ENCODE data around the gene NOS1AP.

NOS1AP gene

GRCh38 chr1:162224267-162224666 is 154.8 kb downstream of the NOS1AP start:
- no peak for DNase-seq

DNA sequence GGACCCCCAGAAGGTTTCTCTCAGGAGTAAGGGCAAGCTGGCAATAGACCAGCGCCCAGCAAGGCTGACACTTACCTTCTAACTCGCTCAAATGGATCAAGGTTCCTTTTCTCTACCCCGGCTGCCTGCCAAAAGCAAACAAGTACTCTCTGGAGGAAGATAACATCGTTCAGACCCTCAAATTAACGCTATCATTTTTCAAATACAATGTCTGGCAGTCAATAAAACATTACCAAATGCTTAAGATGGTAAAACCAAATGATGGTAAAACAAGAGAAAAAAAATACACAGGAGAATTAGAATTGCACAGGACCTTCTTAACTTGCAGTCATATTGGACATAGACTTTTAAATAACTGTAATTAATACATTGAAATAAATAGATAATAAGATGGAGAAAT is 159.1 kb downstream of the NOS1AP start:
- no peak for DNase-seq

GRCh38 chr1:162229549-162229948 is 160.1 kb downstream of the NOS1AP start:
- no peak for DNase-seq

- no peak for DNase-seq
These were observed 160.6 kb downstream of the NOS1AP start for GRCh38 chr1:162230096-162230495.

DNA sequence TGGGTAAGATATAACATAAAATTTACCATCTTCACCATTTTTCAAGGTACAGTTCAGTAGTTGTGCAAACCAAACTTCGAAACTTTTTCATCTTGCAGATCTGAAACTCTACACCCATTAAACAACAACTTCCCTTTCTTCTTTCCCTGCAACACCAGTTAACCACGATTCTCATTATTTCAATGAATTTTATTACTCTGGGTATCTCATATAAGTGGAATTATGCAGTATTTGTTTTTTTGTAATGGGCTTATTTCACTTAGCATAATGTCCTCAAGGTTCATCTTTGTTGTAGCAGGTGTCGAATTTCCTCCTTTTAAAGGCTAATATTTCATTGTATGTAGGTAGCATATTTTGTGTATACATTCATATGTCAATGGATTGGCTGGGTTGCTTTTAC is 161.0 kb downstream of the NOS1AP start:
- no peak for DNase-seq

DNA sequence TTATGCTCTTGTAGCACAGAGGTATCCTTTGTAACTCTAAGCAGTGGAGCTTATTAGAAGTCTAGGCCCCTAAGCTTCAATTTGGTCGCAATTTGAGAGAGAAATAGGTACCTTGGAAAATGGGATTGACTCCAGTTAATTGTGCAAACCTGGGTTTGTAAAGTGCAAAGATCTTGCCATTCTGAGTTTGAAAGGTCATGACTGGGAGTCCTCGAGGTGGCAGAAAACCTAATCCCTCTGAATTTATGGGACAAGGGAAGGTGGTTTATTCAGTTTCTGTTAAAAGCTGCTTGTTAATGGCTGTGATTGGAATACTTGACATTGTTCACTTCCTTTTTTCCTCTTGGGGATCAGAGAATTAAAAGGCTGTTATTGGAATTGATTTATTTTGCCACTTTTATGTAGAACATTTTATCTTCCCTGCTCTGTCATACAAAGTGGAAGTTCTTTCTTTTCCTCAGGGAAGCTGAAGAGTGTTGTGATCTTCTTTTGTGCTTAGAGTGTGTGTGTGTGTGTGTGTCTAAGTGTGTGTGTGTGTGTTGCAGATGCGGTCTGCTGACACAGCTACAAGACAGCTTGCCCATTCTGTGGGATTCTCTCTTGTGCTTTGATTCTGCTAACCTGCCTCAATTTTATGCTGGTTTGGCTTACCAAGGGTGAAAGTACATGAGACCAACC is 162.7 kb downstream of the NOS1AP start:
- DNase-seq = no peak

DNA sequence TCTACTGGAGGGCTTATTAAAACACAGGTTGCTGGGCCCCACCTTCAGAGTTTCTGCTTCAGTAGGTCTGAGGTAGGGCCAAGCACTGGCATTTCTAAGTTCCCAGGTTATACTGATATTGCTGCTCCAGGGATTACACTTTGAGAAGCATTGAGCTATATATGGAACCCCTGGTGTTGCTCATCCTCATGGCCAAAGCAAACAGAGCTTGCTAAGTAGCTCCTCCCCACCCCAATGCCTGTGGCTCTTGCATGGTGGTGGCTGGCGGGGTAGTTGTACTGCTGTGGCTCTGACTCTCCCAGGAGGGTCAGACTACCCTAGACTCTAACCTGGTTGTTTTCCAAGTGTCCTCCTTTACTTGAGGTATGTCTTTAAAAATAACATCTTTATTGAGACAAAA is 163.6 kb downstream of the NOS1AP start:
- DNase-seq = no peak

GRCh38 chr1:162233937-162234336 is 164.4 kb downstream of the NOS1AP start:
- no peak for DNase-seq

- DNase-seq = no peak
These were observed 165.1 kb downstream of the NOS1AP start for GRCh38 chr1:162234571-162234970.

DNA sequence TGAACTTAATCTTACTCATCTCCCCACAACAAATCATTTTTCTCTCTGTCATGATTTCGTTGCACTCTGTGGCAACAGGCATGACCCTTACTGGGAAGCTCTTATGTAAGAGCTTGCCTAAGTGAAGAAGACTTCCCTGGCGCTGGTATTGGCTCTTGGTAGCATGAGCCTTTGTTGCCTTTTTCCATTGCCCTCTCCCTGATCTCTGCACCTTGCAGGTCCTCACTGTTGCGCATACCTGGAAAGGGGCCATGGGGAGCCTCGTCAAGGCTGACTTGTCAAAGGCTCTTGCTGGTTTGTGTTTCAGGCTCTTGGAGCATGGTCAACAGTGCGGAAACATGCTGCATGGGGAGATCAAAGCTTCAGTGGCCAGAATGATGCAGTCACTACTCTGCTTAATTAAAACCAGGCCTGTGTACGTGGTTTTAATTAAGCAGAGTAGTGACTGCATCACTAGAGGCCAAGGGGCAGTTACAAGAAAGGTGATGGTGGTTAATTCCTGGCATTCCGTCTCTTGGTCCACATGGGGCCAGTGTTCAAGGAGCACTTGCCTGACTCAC is 165.8 kb downstream of the NOS1AP start:
- no peak for DNase-seq

GRCh38 chr1:162236201-162236600 is 166.7 kb downstream of the NOS1AP start:
- no peak for DNase-seq

DNA sequence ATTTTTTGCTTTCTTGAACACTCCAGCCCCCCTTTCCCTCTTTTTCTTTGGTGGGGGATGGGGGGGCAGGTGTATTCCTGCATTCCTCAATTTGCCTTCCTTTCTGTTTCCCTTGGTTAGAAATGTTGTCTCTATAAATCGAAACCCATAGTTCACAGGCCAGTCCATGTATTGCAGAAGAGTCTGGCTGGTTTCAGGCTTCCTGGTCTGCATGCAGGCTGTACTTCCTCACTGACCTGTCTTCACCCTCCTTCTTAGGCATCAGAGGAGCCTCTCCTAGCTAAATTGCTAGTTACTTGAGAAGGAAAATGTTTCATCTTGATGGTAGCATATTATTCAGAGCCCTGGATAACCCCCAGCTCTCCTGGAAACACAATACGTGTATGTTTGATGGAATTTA is 167.1 kb downstream of the NOS1AP start:
- DNase-seq = no peak

- no peak for DNase-seq
These were observed 171.1 kb downstream of the NOS1AP start for GRCh38 chr1:162240577-162240976.

DNA sequence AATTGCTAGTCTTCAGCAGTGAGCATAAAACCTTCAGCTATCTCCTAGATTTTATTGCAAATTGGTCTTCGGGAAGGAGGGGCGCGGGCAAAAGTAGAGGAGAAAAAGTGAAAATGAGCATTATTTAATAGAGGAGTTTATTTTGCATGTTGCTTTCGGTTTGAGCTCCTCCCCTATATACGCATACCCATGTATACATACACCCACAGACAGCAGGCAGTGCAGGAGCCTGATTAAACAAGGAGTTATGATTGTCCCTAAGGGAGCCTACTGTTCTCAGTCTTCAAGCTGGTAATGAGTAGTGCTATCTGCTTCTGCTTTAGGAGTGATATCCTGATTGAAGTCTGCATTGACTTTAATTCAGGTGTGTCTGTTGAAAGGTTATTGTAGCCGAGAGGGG is 173.3 kb downstream of the NOS1AP start:
- no peak for DNase-seq

DNA sequence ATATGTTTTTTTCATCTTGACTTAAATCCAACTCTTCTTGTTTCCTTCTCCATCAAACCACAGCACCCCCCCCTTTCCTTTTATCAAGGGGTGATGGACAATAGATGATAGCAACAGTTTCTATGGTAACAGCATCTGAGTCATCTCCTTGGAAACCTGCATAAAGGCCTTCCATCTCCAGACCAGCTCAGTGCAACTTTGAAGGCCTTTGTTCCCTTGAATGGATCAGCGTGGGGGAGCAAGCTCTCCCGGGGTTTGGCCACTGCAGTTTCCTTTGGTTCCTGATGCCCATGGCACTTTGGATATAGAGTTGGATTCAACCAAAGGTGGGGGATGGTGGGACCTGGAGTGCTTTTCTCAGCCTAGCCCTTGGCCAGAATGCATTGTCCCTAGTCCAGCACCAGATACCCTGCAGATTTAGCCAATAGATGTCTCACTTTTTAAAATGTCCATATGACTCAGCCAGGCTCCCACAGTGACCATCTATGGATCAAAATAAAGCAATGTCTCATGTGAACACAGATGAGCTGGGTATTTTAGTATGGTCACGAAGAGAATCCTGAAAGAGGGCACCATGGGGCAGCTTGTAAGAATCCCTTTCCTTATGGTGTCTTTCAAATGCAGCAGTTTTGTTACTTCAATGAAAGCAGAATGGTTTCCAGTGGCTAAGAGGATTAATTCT is 179.5 kb downstream of the NOS1AP start:
- DNase-seq = no peak

- no peak for DNase-seq
These were observed 180.7 kb downstream of the NOS1AP start for GRCh38 chr1:162250004-162250730.

DNA sequence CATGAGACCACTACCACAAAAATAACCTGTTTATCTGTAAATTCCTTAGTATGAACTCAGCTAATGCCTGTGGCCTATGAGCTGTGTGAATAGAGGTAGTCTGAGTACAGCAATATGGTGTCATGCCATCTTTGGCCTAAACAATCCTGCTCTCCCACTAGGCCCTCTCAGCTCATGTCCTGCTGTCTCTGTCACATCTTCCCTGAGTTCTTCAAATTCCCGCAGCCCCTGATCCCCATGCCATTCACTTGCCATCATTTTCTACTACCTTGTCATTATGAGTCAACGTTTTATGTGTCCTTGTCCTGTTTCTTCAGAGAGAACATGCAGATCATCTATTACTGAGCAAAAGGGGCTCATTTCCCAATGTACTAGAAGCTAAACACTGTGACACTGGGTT is 181.6 kb downstream of the NOS1AP start:
- DNase-seq = no peak

- no peak for DNase-seq
These were observed 182.7 kb downstream of the NOS1AP start for GRCh38 chr1:162252214-162252613.

- DNase-seq = no peak
These were observed 184.3 kb downstream of the NOS1AP start for GRCh38 chr1:162253790-162254189.

DNA sequence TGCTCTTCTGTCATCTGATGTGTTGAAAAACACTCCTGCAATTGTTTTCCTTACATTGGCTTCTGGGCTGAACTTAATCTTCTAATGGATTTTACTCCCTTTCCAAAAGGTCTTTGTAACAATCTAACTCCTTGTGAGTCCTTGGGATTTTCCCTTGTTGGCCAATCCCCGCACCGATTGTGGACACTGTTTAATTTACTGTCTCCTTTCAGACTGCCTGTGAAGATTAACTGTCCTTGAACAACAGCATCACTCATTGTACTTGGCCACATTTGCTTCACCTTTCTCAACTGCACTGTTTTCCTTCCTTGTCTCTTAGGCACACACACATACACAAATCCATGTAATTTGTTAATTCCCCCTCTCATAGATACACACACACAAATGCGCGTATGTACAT is 186.8 kb downstream of the NOS1AP start:
- no peak for DNase-seq

GRCh38 chr1:162258394-162258793 is 188.9 kb downstream of the NOS1AP start:
- DNase-seq = no peak

GRCh38 chr1:162259894-162260455 is 190.5 kb downstream of the NOS1AP start:
- no peak for DNase-seq

DNA sequence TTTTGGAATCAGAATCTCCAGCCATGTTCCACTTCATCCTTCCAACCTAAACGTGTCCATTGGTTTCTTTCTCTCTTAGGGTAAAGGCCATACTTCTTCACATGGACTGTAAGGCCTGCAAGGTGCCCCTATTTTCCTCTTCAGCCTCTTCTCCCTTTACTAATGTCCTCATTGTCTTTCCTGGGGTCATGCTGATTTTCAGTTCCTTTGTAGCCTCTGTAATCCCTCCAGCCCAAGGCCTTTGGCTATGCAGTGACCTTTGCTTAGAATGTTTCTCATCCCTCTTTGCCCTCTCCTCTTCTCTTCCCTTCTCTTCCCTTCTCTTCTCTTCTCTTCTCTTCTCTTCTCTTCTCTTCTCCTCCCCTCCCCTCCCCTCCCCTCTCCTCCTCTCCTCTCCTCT is 194.6 kb downstream of the NOS1AP start:
- no peak for DNase-seq

DNA sequence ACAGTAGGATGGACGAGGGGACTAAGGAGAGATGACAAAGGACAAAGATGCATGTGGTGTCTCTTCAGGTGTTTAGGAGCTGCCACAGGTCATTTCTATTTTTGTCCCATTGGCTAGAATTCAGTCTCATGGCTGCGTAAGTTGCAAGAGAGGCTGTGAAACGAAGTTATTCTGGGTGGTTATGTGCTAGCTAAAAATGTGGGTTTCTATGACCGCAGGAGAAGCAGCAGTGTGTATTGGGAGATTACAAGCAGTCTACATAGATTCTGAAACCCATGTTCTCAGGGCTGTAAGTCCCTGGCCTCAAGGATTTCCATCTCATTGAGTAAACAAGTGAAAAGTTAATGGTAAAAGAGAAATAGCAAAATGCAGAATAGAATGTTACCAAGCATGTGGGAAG is 196.5 kb downstream of the NOS1AP start:
- DNase-seq = no peak
